Panc1 (cell line): Measurements from ENCODE around the gene MAN1A1. TPM values are rescaled to one million over a fixed set of nuclear protein-coding genes. Genes with fewer than 3 reads are reported as not detected.

Experiments used
- ATAC-seq: fragments of 200-7000 bp; cut with Tn5 transposase; 2 replicates; pipeline ENCODE4 v1.9.1; 2020; ENCODE audit warnings: mild to moderate bottlenecking, moderate library complexity
- BruUV-seq: library from RNA; stranded (reverse); fragments of 400-500 nt; replicated peaks from 2 replicates; lab custom pipeline; 2021; lab: Mats Ljungman, UMichigan
- CTCF ChIA-PET: fragments of 300-600 bp; sonication (Branson Sonifier 250); formaldehyde crosslinking; loops from one replicate; lab custom pipeline; 2022; ENCODE audit warnings: antibody characterized with exemption; lab: Charles Lee
- POLR2A ChIA-PET: fragments of 300-600 bp; sonication (Branson Sonifier 250); formaldehyde crosslinking; loops from one replicate; lab custom pipeline; 2022; ENCODE audit warnings: antibody characterized with exemption; lab: Charles Lee
- DNase-seq: peaks from one replicate; pipeline ENCODE4 v3.0.0-alpha.2; 2010; ENCODE audit warnings: low read depth, low spot score
- H3K27ac ChIP-seq: 2 replicates; pipeline ENCODE4 v1.5.1; 2011; ENCODE audit warnings: mild to moderate bottlenecking, low read length, inconsistent platforms
- H3K27me3 ChIP-seq: fragments of 200-500 bp; sonication (Bioruptor generic); 2 replicates; pipeline ENCODE4 v1.6.0; 2014; ENCODE audit warnings: low read length, inconsistent platforms; ENCODE audit not compliant: control insufficient read depth, insufficient read depth
- H3K36me3 ChIP-seq: fragments of 200-500 bp; sonication (Bioruptor generic); 2 replicates; pipeline ENCODE4 v1.5.1; 2014; ENCODE audit warnings: inconsistent platforms, mild to moderate bottlenecking, low read length, moderate library complexity; ENCODE audit not compliant: control insufficient read depth, insufficient read depth
- H3K4me1 ChIP-seq: 2 replicates; pipeline ENCODE4 v1.5.1; 2011; ENCODE audit warnings: inconsistent platforms, mild to moderate bottlenecking, low read length, moderate library complexity; ENCODE audit not compliant: control insufficient read depth, insufficient read depth
- H3K4me3 ChIP-seq, 2 experiments: 2 replicates each; pipeline ENCODE4 v1.5.1; 2011 to 2012; ENCODE audit warnings: low read depth in 2 of 2, low read length in 2 of 2, mild to moderate bottlenecking in 2 of 2, inconsistent platforms in 1 of 2, moderate library complexity in 1 of 2
- H3K9me3 ChIP-seq: fragments of 200-500 bp; sonication (Bioruptor generic); 2 replicates; pipeline ENCODE4 v1.5.1; 2014; ENCODE audit warnings: low read depth, mild to moderate bottlenecking, inconsistent platforms, low read length, moderate library complexity; ENCODE audit not compliant: control insufficient read depth, insufficient read depth
- CTCF ChIP-seq: fragments of 450-650 bp; IDR thresholded peaks from 2 replicates; pipeline ENCODE4 v1.5.1; 2017; ENCODE audit warnings: mild to moderate bottlenecking
- POLR2AphosphoS5 ChIP-seq: IDR thresholded peaks from 2 replicates; pipeline ENCODE4 v1.6.1; 2012; ENCODE audit warnings: mild to moderate bottlenecking, low read depth, low read length, moderate library complexity
- REST ChIP-seq, 2 experiments: IDR thresholded peaks; 2 replicates each; pipeline ENCODE4 v1.6.1; 2011 to 2012; ENCODE audit warnings: low read depth in 2 of 2, control low read depth in 1 of 2, low read length in 1 of 2, mild to moderate bottlenecking in 1 of 2, moderate library complexity in 1 of 2; ENCODE audit not compliant: insufficient read depth in 1 of 2
- SIN3A ChIP-seq: IDR thresholded peaks from 2 replicates; pipeline ENCODE4 v1.6.1; 2012; ENCODE audit warnings: low read depth, mild to moderate bottlenecking, low read length, moderate library complexity, borderline replicate concordance; ENCODE audit not compliant: insufficient read depth
- TCF7L2 ChIP-seq: IDR thresholded peaks from 2 replicates; pipeline ENCODE4 v1.6.1; 2011; ENCODE audit warnings: mild to moderate bottlenecking, low read depth, low read length, inconsistent platforms
- in situ Hi-C: cut with HindIII; loops from 2 replicates; pipeline ENCODE4 v1.10.0; 2016; ENCODE audit warnings: low sequenced_read_pairs, low pct_unique_long_range_greater_than_20kb
- intact Hi-C: fragments of 100-400 bp; cut with micrococcal nuclease; formaldehyde crosslinking; loops from one replicate; pipeline ENCODE4 v1.10.0; 2022; ENCODE audit not compliant: unreplicated experiment
- total RNA-seq: library from RNA; stranded (reverse); gene quantifications from one replicate; pipeline ENCODE4 v1.2.1, GENCODE V29; 2021; ENCODE audit not compliant: unreplicated experiment

MAN1A1 gene
- total RNA-seq, 1 experiment from 2014 or later: 3.2 TPM

- BruUV-seq: no TSS peak
- no peak overlapping the region for H3K27ac ChIP-seq
- H3K4me1 ChIP-seq: peaks cover 3% of the 10 kb centered on the region; the same call in 1 of the 2 replicates
- H3K9me3 ChIP-seq: no peaks in the 10 kb centered on the region
- in situ Hi-C loops (no loop called here), intact Hi-C loops (no loop called here)
- H3K36me3 ChIP-seq: peaks cover 1% of the 10 kb centered on the region; the same call in 1 of the 2 replicates
- ChIA-PET POLR2A (interaction anchor here (0.7 kb wide), 1 partner anchor 13 kb away, joined by 4 read pairs; no protein-coding TSS in a partner anchor), CTCF (interaction anchor here (0.7 kb wide), 1 partner anchor 189 kb away, joined by 4 read pairs; no protein-coding TSS in a partner anchor)
- TF ChIP-seq TCF7L2: no peak
- no peak for TF ChIP-seq POLR2AphosphoS5
- no peak for TF ChIP-seq REST (IDR thresholded peaks at IDR 0.05; ENCODE audit: insufficient read depth in 1 of 2, low read depth in 2 of 2, low read length in 1 of 2)
- TF ChIP-seq SIN3A: no peak
- TF ChIP-seq CTCF: no peak; the same call in 1 of the 2 replicates
- no peak overlapping the region for H3K4me3 ChIP-seq
- no peak for ATAC-seq
- peaks cover 25% of the 10 kb centered on the region for H3K27me3 ChIP-seq
- no peak for DNase-seq
Measured at GRCh38 chr6:119343167-119343566, 6.4 kb downstream of the MAN1A1 start.

GRCh38 chr6:119342430-119342829 is 7.1 kb downstream of the MAN1A1 start:
- DNase-seq: no peak
- in situ Hi-C loops: no loop called here
- no peak for TF ChIP-seq TCF7L2
- no peak for TF ChIP-seq SIN3A
- TF ChIP-seq REST (IDR thresholded peaks at IDR 0.05; ENCODE audit: insufficient read depth in 1 of 2, low read depth in 2 of 2, low read length in 1 of 2): no peak
- no peak for TF ChIP-seq POLR2AphosphoS5
- TF ChIP-seq CTCF: no peak
- H3K36me3 ChIP-seq: no peaks in the 10 kb centered on the region
- intact Hi-C loops: no loop called here
- H3K9me3 ChIP-seq: no peaks in the 10 kb centered on the region
- H3K27me3 ChIP-seq: peaks cover 21% of the 10 kb centered on the region
- no peak overlapping the region for H3K27ac ChIP-seq
- ChIA-PET CTCF (no interaction called here), POLR2A (interaction anchor here (0.7 kb wide), 1 partner anchor 13 kb away, joined by 4 read pairs; no protein-coding TSS in a partner anchor)
- H3K4me1 ChIP-seq: no peaks in the 10 kb centered on the region; the same call in 1 of the 2 replicates
- ATAC-seq: no peak
- H3K4me3 ChIP-seq: no peak overlapping the region
- no TSS peak for BruUV-seq
